ENCODE measurements around the gene LRRC8E.

The LRRC8E gene

DNA sequence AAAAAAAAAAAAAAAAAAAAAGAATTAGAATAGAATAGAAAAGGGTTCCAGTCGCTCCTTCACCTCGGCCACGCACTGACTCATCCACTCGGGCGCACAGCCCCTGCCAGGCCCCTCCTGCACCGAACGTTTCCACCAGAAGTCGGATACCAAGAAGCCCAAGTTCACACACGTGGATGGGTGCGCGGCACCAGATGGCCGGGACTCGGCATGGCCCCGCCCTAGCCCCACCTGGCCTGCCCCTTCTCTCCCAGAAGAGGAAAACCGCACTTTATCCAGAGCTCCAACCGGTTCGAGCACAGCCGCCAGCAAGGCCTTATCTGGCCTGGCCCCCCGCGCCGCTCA, 20.0 kb upstream of the LRRC8E start:
- peak overlapping the region in 1 of 2 donors; percentile 44 for H3K9ac ChIP-seq (ENCODE audit: low read depth in 1 of 2, low read length in 2 of 2)

DNA sequence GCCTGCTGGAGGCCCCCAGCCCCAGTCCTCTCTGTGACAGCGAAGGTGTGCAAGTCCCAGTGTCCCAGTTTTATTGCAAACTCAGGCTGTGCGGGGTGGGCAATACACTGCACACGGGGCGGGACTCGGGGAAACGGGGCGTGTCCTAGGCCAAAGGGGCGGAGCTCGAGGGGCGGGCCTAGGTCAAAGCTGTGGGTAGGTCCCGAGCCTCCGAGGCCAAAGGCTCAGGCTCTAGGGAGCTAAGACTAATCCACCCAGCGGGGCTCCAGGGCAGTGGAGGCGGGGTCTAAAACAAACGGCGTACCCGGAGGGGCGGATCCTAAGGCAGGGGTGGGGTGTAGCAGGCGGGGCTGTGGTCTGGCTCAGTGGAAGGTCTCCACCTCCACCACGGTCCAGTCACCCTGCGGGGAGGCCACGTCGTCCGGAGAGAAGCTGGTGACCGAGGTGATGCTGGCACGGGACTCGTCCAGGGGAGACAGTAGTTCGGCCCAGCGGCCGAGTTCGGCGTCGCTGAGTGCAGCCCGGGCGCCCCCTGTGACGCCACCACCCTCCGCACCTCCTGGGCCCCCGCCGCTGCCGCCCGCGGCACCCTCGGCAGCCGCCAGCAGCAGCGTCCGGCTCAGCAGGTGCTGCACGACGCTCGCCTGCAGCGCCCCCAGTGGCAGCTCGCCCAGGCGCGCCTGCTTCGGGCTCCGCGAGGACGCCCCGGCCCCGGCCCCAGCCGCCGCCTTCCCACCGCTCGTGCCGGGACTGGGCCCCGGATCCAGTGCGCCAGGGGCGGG, 19.4 kb upstream of the LRRC8E start:
- no peaks in the 10 kb centered on the region for H3K36me3 ChIP-seq (ENCODE audit: control insufficient read depth in 1 of 2, insufficient read depth in 2 of 2, low read length in 2 of 2)
- peak overlapping the region; percentile 44 to 57 for H3K9ac ChIP-seq (ENCODE audit: low read depth in 1 of 2, low read length in 2 of 2)
- H3K4me3 ChIP-seq (ENCODE audit: low read depth in 1 of 2, low read length in 2 of 2), result peak overlapping the region; percentile 50 to 58
- peaks cover 34 to 42% of the 10 kb centered on the region in 2 donors for H3K27me3 ChIP-seq (ENCODE audit: control insufficient read depth in 1 of 2, insufficient read depth in 2 of 2, low read length in 2 of 2)
- no peaks in the 10 kb centered on the region for H3K9me3 ChIP-seq (ENCODE audit: control insufficient read depth in 1 of 2, low read length in 2 of 2)
- no peak overlapping the region for H3K27ac ChIP-seq (ENCODE audit: low read depth, low read length)
- peaks cover 7 to 21% of the 10 kb centered on the region in 2 donors for H3K4me1 ChIP-seq (ENCODE audit: control insufficient read depth in 1 of 2, insufficient read depth in 2 of 2, low read length in 2 of 2)

More for the DNA sequence above, 20.0 kb upstream of the LRRC8E start:
- Histone ChIP-seq H3K27ac (ENCODE audit: low read depth, low read length) (no peak overlapping the region), H3K36me3 (ENCODE audit: control insufficient read depth in 1 of 2, insufficient read depth in 2 of 2, low read length in 2 of 2) (no peaks in the 10 kb centered on the region), H3K9me3 (ENCODE audit: control insufficient read depth in 1 of 2, low read length in 2 of 2) (no peaks in the 10 kb centered on the region), H3K27me3 (ENCODE audit: control insufficient read depth in 1 of 2, insufficient read depth in 2 of 2, low read length in 2 of 2) (peaks cover 35 to 41% of the 10 kb centered on the region in 2 donors), H3K4me1 (ENCODE audit: control insufficient read depth in 1 of 2, insufficient read depth in 2 of 2, low read length in 2 of 2) (peaks cover 7 to 21% of the 10 kb centered on the region in 2 donors), H3K4me3 (ENCODE audit: low read depth in 1 of 2, low read length in 2 of 2) (peak overlapping the region; percentile 37 to 58)

DNA sequence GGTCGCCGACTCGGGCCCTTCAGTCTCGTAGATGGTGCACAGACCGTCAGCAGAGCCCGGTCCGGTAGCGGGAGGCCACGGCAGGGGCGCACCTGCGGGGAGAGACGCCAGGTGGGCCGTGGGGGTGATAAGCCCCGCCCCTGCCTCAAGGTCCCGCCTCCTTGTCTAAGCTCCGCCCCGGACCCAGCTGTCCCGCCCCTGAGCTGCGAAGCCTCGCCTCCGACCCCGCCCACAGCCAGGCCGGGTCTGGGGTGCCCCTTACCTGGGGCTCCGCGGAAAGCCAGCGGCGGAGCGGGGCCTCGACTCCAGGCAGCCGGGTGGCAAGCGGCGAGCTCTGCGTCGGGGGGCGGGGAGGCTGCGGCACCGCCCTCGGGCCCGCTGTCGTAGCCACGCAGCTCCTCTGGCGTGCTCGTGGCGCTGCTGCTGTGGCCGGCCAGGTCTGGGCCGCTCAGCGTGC, 18.8 kb upstream of the LRRC8E start:
- Histone ChIP-seq H3K4me1 (ENCODE audit: control insufficient read depth in 1 of 2, insufficient read depth in 2 of 2, low read length in 2 of 2) (peaks cover 7 to 21% of the 10 kb centered on the region in 2 donors), H3K9ac (ENCODE audit: low read depth in 1 of 2, low read length in 2 of 2) (no peak overlapping the region), H3K9me3 (ENCODE audit: control insufficient read depth in 1 of 2, low read length in 2 of 2) (no peaks in the 10 kb centered on the region), H3K27ac (ENCODE audit: low read depth, low read length) (no peak overlapping the region), H3K27me3 (ENCODE audit: control insufficient read depth in 1 of 2, insufficient read depth in 2 of 2, low read length in 2 of 2) (peaks cover 30 to 38% of the 10 kb centered on the region in 2 donors), H3K4me3 (ENCODE audit: low read depth in 1 of 2, low read length in 2 of 2) (peak overlapping the region; percentile 50 to 58), H3K36me3 (ENCODE audit: control insufficient read depth in 1 of 2, insufficient read depth in 2 of 2, low read length in 2 of 2) (no peaks in the 10 kb centered on the region)

GRCh38 chr19:7869910-7870511, 18.3 kb upstream of the LRRC8E start:
- Histone ChIP-seq H3K27ac (ENCODE audit: low read depth, low read length) (no peak overlapping the region), H3K9me3 (ENCODE audit: control insufficient read depth in 1 of 2, low read length in 2 of 2) (no peaks in the 10 kb centered on the region), H3K36me3 (ENCODE audit: control insufficient read depth in 1 of 2, insufficient read depth in 2 of 2, low read length in 2 of 2) (no peaks in the 10 kb centered on the region), H3K4me3 (ENCODE audit: low read depth in 1 of 2, low read length in 2 of 2) (peak overlapping the region in 1 of 2 donors; percentile 58), H3K4me1 (ENCODE audit: control insufficient read depth in 1 of 2, insufficient read depth in 2 of 2, low read length in 2 of 2) (peaks cover 7 to 25% of the 10 kb centered on the region in 2 donors), H3K27me3 (ENCODE audit: control insufficient read depth in 1 of 2, insufficient read depth in 2 of 2, low read length in 2 of 2) (peaks cover 31 to 38% of the 10 kb centered on the region in 2 donors), H3K9ac (ENCODE audit: low read depth in 1 of 2, low read length in 2 of 2) (no peak overlapping the region)

DNA sequence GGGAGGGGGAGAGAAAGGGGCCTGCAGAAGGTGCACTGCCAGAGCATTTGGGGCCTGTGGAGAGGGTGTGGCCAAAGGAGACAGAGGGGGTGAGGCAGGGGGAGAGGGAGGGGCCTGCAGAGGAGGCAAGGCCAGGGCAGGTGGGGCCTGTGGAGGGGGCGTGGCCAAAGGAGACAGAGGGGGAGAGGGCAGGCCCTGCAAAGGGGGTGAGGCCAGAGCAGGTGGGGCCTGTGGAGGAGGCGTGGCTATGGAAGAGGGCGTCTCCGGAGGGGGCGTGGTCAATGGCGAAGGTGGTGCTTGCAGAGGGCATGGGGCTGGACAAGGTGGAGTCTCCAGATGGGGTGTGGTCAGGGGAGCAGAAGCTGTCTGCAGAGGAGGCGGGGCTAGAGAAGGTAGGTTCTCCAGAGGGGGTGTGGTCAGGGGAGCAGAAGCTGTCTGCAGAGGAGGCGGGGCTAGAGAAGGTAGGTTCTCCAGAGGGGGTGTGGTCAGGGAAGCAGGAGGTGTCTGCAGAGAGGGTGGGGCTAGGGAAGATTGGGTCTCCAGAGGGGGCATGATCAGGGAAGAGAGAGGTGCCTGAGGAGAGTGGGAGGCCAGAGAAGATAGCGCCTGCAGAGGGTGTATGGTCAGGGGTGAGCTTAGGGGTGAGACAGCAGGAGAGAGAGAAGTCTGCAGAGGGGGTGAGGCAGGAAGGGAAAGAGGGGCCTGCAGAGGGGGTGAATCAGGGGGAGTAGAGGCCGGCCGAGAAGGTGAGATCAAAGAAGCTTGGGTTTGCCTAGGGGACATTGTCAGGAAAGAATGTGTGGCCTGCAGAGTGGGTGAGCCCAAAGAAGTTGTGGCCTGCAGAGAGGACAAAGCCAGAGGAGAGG, 17.5 kb upstream of the LRRC8E start:
- peak overlapping the region in 1 of 2 donors; percentile 34 for H3K4me3 ChIP-seq (ENCODE audit: low read depth in 1 of 2, low read length in 2 of 2)
- H3K27ac ChIP-seq (ENCODE audit: low read depth, low read length), result no peak overlapping the region
- no peaks in the 10 kb centered on the region for H3K9me3 ChIP-seq (ENCODE audit: control insufficient read depth in 1 of 2, low read length in 2 of 2)
- H3K36me3 ChIP-seq (ENCODE audit: control insufficient read depth in 1 of 2, insufficient read depth in 2 of 2, low read length in 2 of 2), result no peaks in the 10 kb centered on the region
- H3K27me3 ChIP-seq (ENCODE audit: control insufficient read depth in 1 of 2, insufficient read depth in 2 of 2, low read length in 2 of 2), result peaks cover 26 to 32% of the 10 kb centered on the region in 2 donors
- peaks cover 7 to 25% of the 10 kb centered on the region in 2 donors for H3K4me1 ChIP-seq (ENCODE audit: control insufficient read depth in 1 of 2, insufficient read depth in 2 of 2, low read length in 2 of 2)
- no peak overlapping the region for H3K9ac ChIP-seq (ENCODE audit: low read depth in 1 of 2, low read length in 2 of 2)

- H3K36me3 ChIP-seq (ENCODE audit: control insufficient read depth in 1 of 2, insufficient read depth in 2 of 2, low read length in 2 of 2), result no peaks in the 10 kb centered on the region
- H3K27ac ChIP-seq (ENCODE audit: low read depth, low read length), result no peak overlapping the region
- no peaks in the 10 kb centered on the region for H3K9me3 ChIP-seq (ENCODE audit: control insufficient read depth in 1 of 2, low read length in 2 of 2)
- H3K9ac ChIP-seq (ENCODE audit: low read depth in 1 of 2, low read length in 2 of 2), result peak overlapping the region in 1 of 2 donors; percentile 38
- H3K4me1 ChIP-seq (ENCODE audit: control insufficient read depth in 1 of 2, insufficient read depth in 2 of 2, low read length in 2 of 2), result peaks cover 7 to 25% of the 10 kb centered on the region in 2 donors
- H3K4me3 ChIP-seq (ENCODE audit: low read depth in 1 of 2, low read length in 2 of 2), result peak overlapping the region in 1 of 2 donors; percentile 34
- H3K27me3 ChIP-seq (ENCODE audit: control insufficient read depth in 1 of 2, insufficient read depth in 2 of 2, low read length in 2 of 2), result peaks cover 22 to 33% of the 10 kb centered on the region in 2 donors
These were observed 16.6 kb upstream of the LRRC8E start for GRCh38 chr19:7871437-7872305.

DNA sequence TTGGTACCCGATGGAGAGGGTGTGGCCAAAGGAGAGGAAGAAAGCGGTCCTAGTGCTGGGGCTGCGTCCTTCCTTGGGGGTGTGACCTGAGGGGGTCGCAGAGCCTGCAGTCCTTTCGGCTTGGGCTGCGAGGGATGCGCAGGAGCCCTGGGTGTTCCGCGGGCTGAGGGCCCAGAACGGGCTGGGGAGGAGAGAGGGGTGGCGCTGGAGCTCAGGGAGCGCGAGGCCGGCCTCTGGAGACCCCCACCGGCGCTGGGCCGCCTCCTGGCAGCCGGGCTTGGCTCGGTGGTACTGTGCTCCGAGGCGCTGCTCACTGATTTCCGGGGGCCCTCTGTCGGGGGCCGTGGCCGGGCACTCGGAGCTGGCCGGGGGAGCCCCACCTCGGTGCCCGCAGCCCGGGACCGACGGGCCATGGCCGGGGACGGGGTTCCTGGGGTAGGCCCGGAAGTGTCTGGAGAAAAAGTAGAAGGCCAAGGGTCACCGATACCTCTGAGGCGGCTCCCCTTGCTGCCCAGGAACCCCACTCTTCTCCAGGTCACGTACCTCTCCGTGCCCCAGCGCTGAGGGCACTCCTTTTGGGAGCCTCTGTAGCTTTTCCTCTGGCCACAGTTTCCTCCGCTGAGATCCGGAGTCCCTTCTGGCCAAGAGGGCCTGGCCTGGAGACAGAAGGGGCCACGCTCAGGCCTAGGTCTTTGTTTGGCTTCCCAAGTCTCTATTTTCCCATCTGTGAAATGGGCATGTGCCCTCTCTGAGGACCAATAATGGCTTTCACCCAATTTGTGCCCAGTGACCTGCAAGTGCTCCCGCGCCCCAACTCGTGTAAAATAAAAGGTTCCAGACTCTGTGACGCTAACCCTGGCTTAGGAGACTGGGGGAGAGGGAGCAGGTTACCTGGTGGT, 15.8 kb upstream of the LRRC8E start:
- no peak overlapping the region for H3K27ac ChIP-seq (ENCODE audit: low read depth, low read length)
- no peak overlapping the region for H3K9ac ChIP-seq (ENCODE audit: low read depth in 1 of 2, low read length in 2 of 2)
- no peaks in the 10 kb centered on the region for H3K36me3 ChIP-seq (ENCODE audit: control insufficient read depth in 1 of 2, insufficient read depth in 2 of 2, low read length in 2 of 2)
- peak overlapping the region in 1 of 2 donors; percentile 34 for H3K4me3 ChIP-seq (ENCODE audit: low read depth in 1 of 2, low read length in 2 of 2)
- H3K4me1 ChIP-seq (ENCODE audit: control insufficient read depth in 1 of 2, insufficient read depth in 2 of 2, low read length in 2 of 2), result peaks cover 7 to 25% of the 10 kb centered on the region in 2 donors
- no peaks in the 10 kb centered on the region for H3K9me3 ChIP-seq (ENCODE audit: control insufficient read depth in 1 of 2, low read length in 2 of 2)
- H3K27me3 ChIP-seq (ENCODE audit: control insufficient read depth in 1 of 2, insufficient read depth in 2 of 2, low read length in 2 of 2), result peaks cover 18 to 24% of the 10 kb centered on the region in 2 donors

GRCh38 chr19:7873304-7874075, 14.8 kb upstream of the LRRC8E start:
- Histone ChIP-seq H3K27ac (ENCODE audit: low read depth, low read length) (no peak overlapping the region), H3K4me1 (ENCODE audit: control insufficient read depth in 1 of 2, insufficient read depth in 2 of 2, low read length in 2 of 2) (peaks cover 5 to 21% of the 10 kb centered on the region in 2 donors), H3K4me3 (ENCODE audit: low read depth in 1 of 2, low read length in 2 of 2) (no peak overlapping the region)

More at GRCh38 chr19:7873304-7874075, 14.8 kb upstream of the LRRC8E start:
- no peak overlapping the region for H3K9ac ChIP-seq (ENCODE audit: low read depth in 1 of 2, low read length in 2 of 2)
- no peaks in the 10 kb centered on the region for H3K36me3 ChIP-seq (ENCODE audit: control insufficient read depth in 1 of 2, insufficient read depth in 2 of 2, low read length in 2 of 2)
- no peaks in the 10 kb centered on the region for H3K9me3 ChIP-seq (ENCODE audit: control insufficient read depth in 1 of 2, low read length in 2 of 2)
- peaks cover 18 to 24% of the 10 kb centered on the region in 2 donors for H3K27me3 ChIP-seq (ENCODE audit: control insufficient read depth in 1 of 2, insufficient read depth in 2 of 2, low read length in 2 of 2)

Measured in duodenal mucosa (tissue), 2 donors.